ENCODE results near the gene UBASH3B. TPM values are rescaled to one million over a fixed set of nuclear protein-coding genes. Genes with fewer than 3 reads are reported as not detected.

UBASH3B gene
- total and polyA plus RNA-seq, 2 of the 13 experiments (the other 11 are each of a cell fraction or from before 2014, with no cell fraction given), result 4.4 to 7.6 TPM

- Histone ChIP-seq H3K27me3 (ENCODE audit: control insufficient read depth in 1 of 2, insufficient read depth in 2 of 2, low read length in 2 of 2) (no peaks in the 10 kb centered on the region), H3K36me3 (replicated peaks in 1 of 2; ENCODE audit: control insufficient read depth in 1 of 2, insufficient read depth in 2 of 2, low read length in 2 of 2) (peaks cover 0 to 1% of the 10 kb centered on the region in 2 experiments; a peak in 1 of 5 replicates), H3K9me3 (ENCODE audit: low read length) (no peaks in the 10 kb centered on the region), H3K4me3 (replicated peaks in 1 of 3; ENCODE audit: insufficient read depth in 1 of 3, low read depth in 2 of 3, low read length in 3 of 3) (peak overlapping the region in 2 of 3 experiments; percentile 14 to 27; a peak in 2 of 6 replicates), H3K27ac (ENCODE audit: extremely low read length, insufficient read depth, low read length) (peak overlapping the region; percentile 78), H3K4me1 (ENCODE audit: insufficient read depth, low read length) (peaks cover 35% of the 10 kb centered on the region), H2AFZ (ENCODE audit: low read length) (no peak overlapping the region), H4K20me1 (ENCODE audit: insufficient read depth, low read length) (no peaks in the 10 kb centered on the region), H3K79me2 (ENCODE audit: insufficient read depth, low read length) (no peaks in the 10 kb centered on the region), H3K4me2 (ENCODE audit: low read depth, low read length) (peak overlapping the region; percentile 59), H3K9ac (ENCODE audit: insufficient read depth, low read depth, low read length) (peak overlapping the region; percentile 67)
- ChIA-PET CTCF (ENCODE audit: low intra/inter-chr PET ratio, low total read pairs) (no interaction called here), POLR2A (interaction anchor here (0.6 to 1.5 kb wide), 9 partner anchors 9 to 356 kb away, joined by 3 to 9 read pairs (median 5); partner anchors contain the start of genes HSPA8 and UBASH3B)
- peak; percentile 83 for FAIRE-seq
- WGBS (ENCODE audit: low lambda C conversion rate), result 20% methylated on average over 3 of the region's 3 CpGs
- intact Hi-C loops (cut with micrococcal nuclease; ENCODE audit: unreplicated experiment) (loop anchor here (2.0 kb wide), 1 partner anchor 64 kb away; no protein-coding TSS in a partner anchor), in situ Hi-C loops (cut with HindIII; ENCODE audit: extremely low pct_ligation_motif_present, low pct_unique_long_range_greater_than_20kb) (no loop called here)
- DNase-seq (ENCODE audit: low spot score), result peak; percentile 88
- BruUV-seq (replicated peaks), result no TSS peak
- ATAC-seq, result peak; percentile 95
- TF ChIP-seq MEF2D (CRISPR knock-in tag; IDR thresholded peaks at IDR 0.05), result no peak
- no peak for TF ChIP-seq ZNF263 (CRISPR knock-in tag; IDR thresholded peaks at IDR 0.05)
- TF ChIP-seq PHF21A (CRISPR knock-in tag; IDR thresholded peaks at IDR 0.05), result peak; percentile 40; the same call in 1 of the 2 replicates
- TF ChIP-seq ZNF333 (CRISPR knock-in tag; IDR thresholded peaks at IDR 0.05; ENCODE audit: borderline replicate concordance), result no peak
- TF ChIP-seq ZNF644 (CRISPR knock-in tag; IDR thresholded peaks at IDR 0.05; ENCODE audit: low read depth), result peak; percentile 46; the same call in 1 of the 2 replicates
- TF ChIP-seq RFX1 (IDR thresholded peaks at IDR 0.05), result peak; percentile 74
- TF ChIP-seq, protein P1, sequence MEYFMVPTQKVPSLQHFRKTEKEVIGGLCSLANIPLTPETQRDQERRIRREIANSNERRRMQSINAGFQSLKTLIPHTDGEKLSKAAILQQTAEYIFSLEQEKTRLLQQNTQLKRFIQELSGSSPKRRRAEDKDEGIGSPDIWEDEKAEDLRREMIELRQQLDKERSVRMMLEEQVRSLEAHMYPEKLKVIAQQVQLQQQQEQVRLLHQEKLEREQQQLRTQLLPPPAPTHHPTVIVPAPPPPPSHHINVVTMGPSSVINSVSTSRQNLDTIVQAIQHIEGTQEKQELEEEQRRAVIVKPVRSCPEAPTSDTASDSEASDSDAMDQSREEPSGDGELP (IDR thresholded peaks at IDR 0.05; ENCODE audit: borderline replicate concordance, low read depth), result peak; percentile 38; the same call in 1 of the 2 replicates
- no peak for TF ChIP-seq ZEB1 (IDR thresholded peaks at IDR 0.05; ENCODE audit: insufficient replicate concordance, low read depth)
- TF ChIP-seq CEBPG (CRISPR knock-in tag; IDR thresholded peaks at IDR 0.05), result peak; percentile 4
- peak; percentile 43 to 65; a peak in 2 of 4 replicates for TF ChIP-seq EP300 (IDR thresholded peaks at IDR 0.05; ENCODE audit: low read depth in 2 of 2, low read length in 2 of 2)
- TF ChIP-seq EP300 (CRISPR knock-in tag; IDR thresholded peaks at IDR 0.05; ENCODE audit: borderline replicate concordance), result no peak
- peak; percentile 44; the same call in 1 of the 2 replicates for TF ChIP-seq NCOR1 (IDR thresholded peaks at IDR 0.05; ENCODE audit: borderline replicate concordance, low read length)
- TF ChIP-seq TEAD3 (CRISPR knock-in tag; optimal IDR thresholded peaks at IDR 0.05; ENCODE audit: borderline replicate concordance), result peak; percentile 57
- no peak for TF ChIP-seq FOXP1 (IDR thresholded peaks at IDR 0.05)
- TF ChIP-seq FOXP1 (CRISPR knock-in tag; IDR thresholded peaks at IDR 0.05), result peak; percentile 8; the same call in 1 of the 2 replicates
- peak; percentile 74 for TF ChIP-seq CEBPB (IDR thresholded peaks at IDR 0.05; ENCODE audit: borderline replicate concordance, low read depth, low read length)
- TF ChIP-seq TEAD2 (CRISPR knock-in tag; IDR thresholded peaks at IDR 0.05), result no peak
- TF ChIP-seq RFX3 (CRISPR knock-in tag; IDR thresholded peaks at IDR 0.05), result no peak
- peak; percentile 37 for TF ChIP-seq HNF4G (IDR thresholded peaks at IDR 0.05; ENCODE audit: borderline replicate concordance, low read depth, low read length)
- no peak for TF ChIP-seq HNF4G (CRISPR knock-in tag; IDR thresholded peaks at IDR 0.05; ENCODE audit: borderline replicate concordance, low read depth)
- peak; percentile 36 for TF ChIP-seq HNF4A (CRISPR knock-in tag; IDR thresholded peaks at IDR 0.05)
- no peak for TF ChIP-seq CENPT (CRISPR knock-in tag; IDR thresholded peaks at IDR 0.05; ENCODE audit: low read depth)
- TF ChIP-seq ASH2L (IDR thresholded peaks at IDR 0.05; ENCODE audit: insufficient read length, low read depth, low read length), result peak; percentile 72
- TF ChIP-seq KDM6A (CRISPR knock-in tag; IDR thresholded peaks at IDR 0.05; ENCODE audit: low read depth), result 0 out of 2 replicates have a peak, but pooled peaks have one; percentile 3
- peak; percentile 43; the same call in 1 of the 2 replicates for TF ChIP-seq FOXA1 (IDR thresholded peaks at IDR 0.05)
- TF ChIP-seq FOXA1 (CRISPR knock-in tag; IDR thresholded peaks at IDR 0.05), result peak; percentile 46
These were observed 51.0 kb downstream of the UBASH3B start for GRCh38 chr11:122706291-122707088.

Measured in HepG2 (cell line).